AG09309 (cell line): ENCODE data around the gene KCNF1.
"Not testable (repeated sequence)": the region's sequence is repeated elsewhere in the genome, so short reads cannot be mapped to it uniquely, and the experiment has no call there.

ENCODE experiments used
- DNase-seq: peaks from one replicate; pipeline ENCODE4 v3.0.0-alpha.2; 2010; ENCODE audit warnings: low read depth
- H3K4me3 ChIP-seq: 2 replicates; pipeline ENCODE4 v1.5.1; 2011; ENCODE audit warnings: mild to moderate bottlenecking, low read depth, low read length, moderate library complexity; ENCODE audit not compliant: control insufficient read depth
- TF ChIP-seq, protein P1 (sequence below): IDR thresholded peaks from 2 replicates; pipeline ENCODE4 v1.5.1; 2011; ENCODE audit warnings: mild to moderate bottlenecking, low read depth, low read length, inconsistent platforms; ENCODE audit not compliant: insufficient read depth, control insufficient read depth; ENCODE audit errors: missing control alignments

The KCNF1 gene

GRCh38 chr2:10954416-10954815 is 42.7 kb downstream of the KCNF1 start:
- TF ChIP-seq, protein P1, sequence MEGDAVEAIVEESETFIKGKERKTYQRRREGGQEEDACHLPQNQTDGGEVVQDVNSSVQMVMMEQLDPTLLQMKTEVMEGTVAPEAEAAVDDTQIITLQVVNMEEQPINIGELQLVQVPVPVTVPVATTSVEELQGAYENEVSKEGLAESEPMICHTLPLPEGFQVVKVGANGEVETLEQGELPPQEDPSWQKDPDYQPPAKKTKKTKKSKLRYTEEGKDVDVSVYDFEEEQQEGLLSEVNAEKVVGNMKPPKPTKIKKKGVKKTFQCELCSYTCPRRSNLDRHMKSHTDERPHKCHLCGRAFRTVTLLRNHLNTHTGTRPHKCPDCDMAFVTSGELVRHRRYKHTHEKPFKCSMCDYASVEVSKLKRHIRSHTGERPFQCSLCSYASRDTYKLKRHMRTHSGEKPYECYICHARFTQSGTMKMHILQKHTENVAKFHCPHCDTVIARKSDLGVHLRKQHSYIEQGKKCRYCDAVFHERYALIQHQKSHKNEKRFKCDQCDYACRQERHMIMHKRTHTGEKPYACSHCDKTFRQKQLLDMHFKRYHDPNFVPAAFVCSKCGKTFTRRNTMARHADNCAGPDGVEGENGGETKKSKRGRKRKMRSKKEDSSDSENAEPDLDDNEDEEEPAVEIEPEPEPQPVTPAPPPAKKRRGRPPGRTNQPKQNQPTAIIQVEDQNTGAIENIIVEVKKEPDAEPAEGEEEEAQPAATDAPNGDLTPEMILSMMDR, result no peak
- no peak for DNase-seq
- H3K4me3 ChIP-seq, result no peak overlapping the region

- no peak for DNase-seq
- no peak overlapping the region for H3K4me3 ChIP-seq
- TF ChIP-seq, protein P1, result no peak
Observed at GRCh38 chr2:10954856-10955818, 43.4 kb downstream of the KCNF1 start.

DNA sequence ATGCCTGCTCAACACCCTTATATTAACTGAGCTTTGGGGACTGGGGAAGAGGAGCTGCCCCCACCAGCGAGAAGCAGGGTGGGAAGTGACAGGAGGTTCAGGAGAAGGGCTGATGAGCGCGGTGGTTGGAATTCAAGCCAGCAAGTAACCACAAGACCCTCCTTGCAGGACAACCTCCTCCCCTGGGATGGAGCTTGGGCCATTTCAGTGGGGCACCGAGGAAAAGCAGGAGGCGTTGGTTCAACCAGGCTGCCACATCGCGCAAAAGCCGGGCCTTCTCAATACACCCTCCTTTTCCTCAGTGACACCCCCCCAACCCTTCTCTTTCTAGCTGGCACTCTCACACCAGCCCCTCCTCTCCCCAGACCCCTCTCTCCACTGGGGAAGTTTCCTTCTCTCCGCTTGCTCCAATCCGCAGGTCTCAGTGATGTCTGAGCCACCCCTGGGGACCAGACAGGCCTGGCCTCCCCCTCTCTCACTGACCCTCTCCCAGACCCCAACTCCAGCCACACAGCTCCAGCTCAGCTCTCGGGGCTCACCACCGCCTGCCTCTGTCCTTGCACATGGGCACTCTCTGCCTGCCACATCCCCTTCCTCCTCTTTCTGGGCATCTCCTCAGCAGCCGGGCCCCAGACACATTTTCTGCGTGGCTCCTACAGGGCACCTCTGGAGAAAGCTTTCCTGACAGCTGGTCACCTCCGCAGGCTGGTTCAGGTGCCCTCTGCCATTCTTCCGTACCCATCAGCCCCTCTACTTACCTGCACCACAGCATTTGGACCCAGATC is 44.5 kb downstream of the KCNF1 start:
- H3K4me3 ChIP-seq, result no peak overlapping the region
- TF ChIP-seq, protein P1, result no peak
- no peak for DNase-seq

DNA sequence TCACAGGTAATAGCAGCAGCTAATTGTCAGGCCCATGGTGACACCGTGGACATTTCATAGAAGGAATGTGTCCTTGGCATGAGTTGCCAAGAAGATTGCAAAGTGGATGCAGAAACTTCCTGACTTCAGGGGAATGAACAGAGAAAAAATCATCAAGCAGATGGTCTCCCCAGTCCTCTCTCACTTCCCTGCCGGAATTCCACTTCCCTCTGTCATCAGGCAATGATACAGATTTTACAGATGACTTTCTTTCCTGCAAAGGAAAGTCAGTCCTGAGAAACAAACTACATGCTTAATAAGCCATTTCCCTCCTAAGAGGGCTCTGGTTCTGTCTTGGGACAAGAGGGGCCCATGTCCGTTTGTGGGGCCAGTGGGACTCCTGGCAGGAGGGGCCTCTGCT is 45.7 kb downstream of the KCNF1 start:
- TF ChIP-seq, protein P1, result no peak

DNA sequence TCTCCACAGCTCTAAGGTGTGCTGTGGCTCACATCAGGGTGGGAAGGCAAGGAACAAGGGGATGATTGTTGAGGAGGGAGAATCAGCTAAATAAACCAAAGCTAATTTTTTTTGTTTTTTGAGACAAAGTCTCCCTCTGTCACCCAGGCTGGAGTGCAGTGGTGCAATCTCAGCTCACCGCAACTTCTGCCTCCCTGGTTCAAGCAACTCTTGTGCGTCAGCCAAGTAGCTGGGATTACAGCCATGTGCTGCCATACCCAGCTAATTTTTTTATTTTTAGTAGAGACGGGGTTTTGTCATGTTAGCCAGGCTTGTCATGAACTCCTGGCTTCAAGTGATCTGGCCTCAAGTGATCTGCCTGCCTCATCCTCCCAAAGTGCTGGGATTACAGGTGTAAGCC is 46.7 kb downstream of the KCNF1 start:
- DNase-seq, H3K4me3 ChIP-seq: not testable (repeated sequence)

More for the DNA sequence above, 45.7 kb downstream of the KCNF1 start:
- no peak overlapping the region for H3K4me3 ChIP-seq
- no peak for DNase-seq

DNA sequence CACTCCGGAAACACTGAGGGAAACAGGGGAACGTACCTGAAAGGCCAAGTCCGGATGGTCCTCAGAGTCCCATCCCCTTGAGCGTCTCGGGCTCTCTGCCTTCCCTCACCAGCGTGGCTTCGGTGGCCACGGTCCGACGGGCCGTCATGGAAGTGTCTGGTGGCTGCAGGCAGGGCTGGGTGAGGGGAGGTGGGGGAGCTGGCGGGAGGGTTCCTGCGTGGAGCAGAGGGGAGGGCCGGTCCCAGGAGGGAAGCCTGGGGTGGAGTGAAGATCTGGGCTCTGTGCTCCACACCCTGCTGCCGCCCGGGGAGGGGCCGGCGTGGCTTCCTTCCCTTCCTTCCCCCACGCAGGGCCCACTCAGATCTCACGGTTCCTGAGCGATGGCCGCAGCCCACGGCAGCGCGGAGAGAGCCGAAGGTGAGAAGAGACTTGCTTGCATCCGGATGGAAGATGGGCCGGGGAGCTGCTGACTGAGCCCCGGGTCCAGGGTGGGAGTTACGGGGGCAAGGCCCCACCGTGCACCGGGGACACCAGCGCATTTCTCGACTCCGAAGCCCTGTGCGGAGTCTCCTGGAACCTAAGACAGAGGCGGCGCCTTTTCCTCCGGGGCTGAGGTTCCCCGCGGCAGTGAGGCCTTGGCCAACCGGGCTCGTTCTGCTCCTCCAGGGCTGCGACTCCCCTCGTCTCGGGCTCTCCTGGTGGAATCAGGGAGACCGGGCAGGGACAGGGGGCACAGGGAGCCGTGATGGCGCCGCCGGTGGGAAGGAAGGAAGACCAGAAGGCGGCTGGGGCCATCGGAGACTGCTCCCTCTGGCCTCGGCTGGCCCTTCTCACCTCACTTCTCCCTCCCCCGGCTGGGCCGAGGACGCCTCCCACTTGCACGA is 49.1 kb downstream of the KCNF1 start:
- no peak for DNase-seq
- H3K4me3 ChIP-seq, result no peak overlapping the region
- TF ChIP-seq, protein P1, result no peak
